Measurements from ENCODE around the gene KLF2.

Gene KLF2

DNA sequence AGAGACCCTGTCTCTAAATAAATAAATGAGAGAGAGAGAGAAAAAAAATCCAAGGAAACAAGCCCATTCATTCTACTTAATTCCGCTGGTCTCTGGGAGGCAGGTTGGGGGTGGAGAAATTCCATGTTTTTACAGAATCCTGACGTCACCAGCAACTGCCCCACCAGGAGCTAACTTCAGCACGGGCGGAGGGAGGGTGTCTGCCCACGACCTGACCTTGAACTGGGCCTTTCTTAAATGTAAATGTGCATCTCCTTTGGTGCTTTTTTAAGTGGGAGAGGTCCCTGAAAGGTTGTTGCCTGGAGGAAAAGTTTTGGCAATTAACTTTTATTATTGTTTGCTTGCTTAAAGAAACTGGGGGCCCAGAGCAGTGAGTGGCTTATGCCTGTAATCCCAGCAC is 15.5 kb downstream of the KLF2 start:
- TF ChIP-seq GATA3 (IDR thresholded peaks at IDR 0.05; ENCODE audit: low read depth, low read length) (no peak), GATA2 (IDR thresholded peaks at IDR 0.05; ENCODE audit: low read depth, low read length) (no peak)

DNA sequence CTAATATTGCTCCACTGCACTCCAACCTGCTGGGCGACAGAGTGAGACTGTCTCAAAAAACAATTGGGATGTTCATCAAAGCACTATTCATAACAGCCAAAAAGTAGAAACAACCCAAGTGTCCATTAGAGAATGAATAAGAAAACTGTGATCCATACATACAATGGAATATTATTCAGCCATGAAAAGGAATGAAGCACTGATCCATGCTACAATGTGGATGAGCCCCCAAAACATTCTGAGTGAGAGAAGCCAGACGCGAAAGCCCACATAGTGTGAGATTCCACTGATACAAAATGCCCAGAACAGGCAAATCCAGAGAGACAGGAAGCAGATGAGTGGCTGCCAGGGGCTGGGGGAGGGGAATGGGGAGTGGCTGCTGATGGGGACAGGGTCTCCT is 16.0 kb downstream of the KLF2 start:
- TF ChIP-seq GATA2 (IDR thresholded peaks at IDR 0.05; ENCODE audit: low read depth, low read length) (no peak), GATA3 (IDR thresholded peaks at IDR 0.05; ENCODE audit: low read depth, low read length) (no peak)

DNA sequence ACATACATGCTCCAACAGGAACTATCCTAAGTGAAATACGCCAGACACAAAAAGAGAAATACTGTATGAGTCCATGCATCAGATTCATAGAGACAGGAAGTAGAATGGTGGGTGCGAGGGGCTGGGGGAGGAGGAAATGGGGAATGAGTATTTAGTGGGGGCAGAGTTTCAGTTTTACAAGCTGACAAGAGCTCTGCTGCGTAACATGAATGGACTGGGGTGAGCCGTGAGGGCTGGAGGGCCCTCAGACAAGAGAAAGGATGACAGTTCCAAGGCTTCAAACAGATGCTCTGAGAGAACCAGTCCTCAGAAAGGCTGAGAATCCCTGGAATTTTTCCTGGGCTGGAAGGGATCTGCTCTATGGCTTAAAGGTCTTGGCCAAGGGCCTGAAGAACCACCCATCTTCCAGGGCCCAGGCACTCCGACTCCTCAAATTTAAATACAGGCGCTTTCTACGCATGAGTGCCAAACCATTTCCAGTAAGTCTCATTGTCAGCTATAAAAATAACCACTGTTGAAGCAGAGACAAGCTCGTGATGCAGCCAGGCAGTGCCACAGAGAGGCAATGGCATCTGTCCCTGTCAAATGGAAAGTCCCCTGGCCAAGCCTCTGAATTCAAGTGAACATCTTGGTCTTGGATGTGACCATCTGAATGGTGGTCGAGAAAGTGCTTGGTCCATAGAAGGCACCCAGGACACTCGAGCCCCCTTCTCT is 17.5 kb downstream of the KLF2 start:
- TF ChIP-seq GATA2 (IDR thresholded peaks at IDR 0.05; ENCODE audit: low read depth, low read length) (no peak), GATA3 (IDR thresholded peaks at IDR 0.05; ENCODE audit: low read depth, low read length) (no peak)

DNA sequence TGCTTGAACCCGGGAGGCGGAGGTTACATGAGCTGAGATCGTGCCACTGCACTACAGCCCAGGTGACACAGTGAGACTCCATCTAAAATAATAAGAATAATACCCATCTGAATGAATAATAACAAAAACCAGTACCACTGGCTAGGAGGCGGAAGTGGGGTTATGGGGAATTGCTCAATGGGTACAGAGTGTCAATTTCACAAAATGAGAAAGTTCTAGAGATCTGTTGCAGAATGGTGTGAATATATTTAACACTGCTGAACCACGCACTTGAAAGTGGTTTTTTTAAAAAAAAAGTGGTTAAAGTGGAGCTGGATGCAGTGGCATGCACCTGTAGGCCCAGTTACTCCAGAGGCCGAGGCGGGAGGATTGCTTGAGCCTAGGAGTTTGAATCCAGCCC is 18.5 kb downstream of the KLF2 start:
- TF ChIP-seq GATA2 (IDR thresholded peaks at IDR 0.05; ENCODE audit: low read depth, low read length) = no peak
- TF ChIP-seq GATA3 (IDR thresholded peaks at IDR 0.05; ENCODE audit: low read depth, low read length) = no peak

DNA sequence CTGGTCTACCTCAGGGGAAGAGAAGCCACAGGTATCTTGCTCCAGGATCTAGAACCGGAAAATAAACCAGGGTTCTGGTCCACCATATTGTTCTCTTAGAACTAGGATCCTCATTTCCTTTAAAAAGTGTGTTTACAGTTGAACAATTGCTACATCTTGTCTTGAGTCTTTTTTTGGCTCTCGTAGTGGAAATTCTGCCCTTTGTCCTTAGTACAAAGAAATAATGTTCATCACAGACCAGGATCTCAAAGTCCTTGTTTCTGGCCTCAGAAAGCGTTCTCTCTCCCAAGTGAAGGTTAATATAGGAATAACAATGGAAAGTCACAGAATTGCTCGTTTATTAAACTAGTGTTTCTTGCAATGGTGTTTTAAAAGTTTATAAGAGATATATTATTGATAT is 20.8 kb downstream of the KLF2 start:
- TF ChIP-seq GATA2 (IDR thresholded peaks at IDR 0.05; ENCODE audit: low read depth, low read length) (no peak), GATA3 (IDR thresholded peaks at IDR 0.05; ENCODE audit: low read depth, low read length) (no peak)

DNA sequence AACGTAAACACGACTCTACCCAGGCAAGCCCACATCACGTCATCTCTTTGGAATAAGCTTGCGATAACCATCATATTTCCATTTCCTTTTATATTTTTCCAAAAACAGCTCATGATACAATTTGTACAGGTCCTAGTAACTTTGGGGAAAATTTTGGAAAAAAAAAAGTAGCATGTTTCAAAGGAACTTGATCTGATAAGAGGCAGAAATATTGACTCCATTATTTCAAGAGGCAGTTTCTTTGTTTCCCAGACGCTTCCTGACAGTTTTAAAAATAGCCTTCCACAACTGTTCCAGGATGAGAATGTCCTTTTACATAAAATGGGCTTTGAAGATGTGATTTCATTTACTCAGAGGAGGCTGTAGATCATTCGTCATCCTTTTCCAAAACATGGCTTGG is 23.1 kb downstream of the KLF2 start:
- TF ChIP-seq GATA2 (IDR thresholded peaks at IDR 0.05; ENCODE audit: low read depth, low read length) (no peak), GATA3 (IDR thresholded peaks at IDR 0.05; ENCODE audit: low read depth, low read length) (no peak)

DNA sequence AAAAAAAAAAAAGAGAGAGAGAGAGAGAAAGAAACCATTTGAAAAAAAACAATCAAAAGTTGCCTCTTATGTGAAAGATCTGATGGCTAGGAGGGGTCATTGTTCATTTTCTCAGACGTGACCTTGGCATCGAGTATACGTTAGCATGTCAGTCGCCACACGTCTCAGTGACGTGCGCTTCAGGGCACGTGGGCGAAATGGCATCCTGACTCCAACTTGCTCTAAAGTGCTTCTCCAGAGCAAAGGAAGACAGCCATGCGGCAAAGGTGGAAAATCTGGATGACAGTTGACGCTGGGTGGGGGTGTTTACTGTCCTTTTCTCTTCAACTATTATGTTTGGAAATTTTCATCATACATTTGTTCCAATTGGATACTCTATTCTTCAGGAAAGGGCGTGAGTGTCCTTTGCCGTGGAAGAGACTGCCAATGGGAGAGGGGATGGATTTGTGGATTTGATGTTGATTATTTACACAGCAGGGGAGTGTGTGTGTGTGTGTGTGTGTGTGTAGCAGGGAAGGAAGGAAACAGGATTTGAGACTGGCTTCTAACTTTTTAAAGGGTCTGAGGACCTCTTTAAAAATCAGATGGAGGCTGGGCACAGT is 25.0 kb downstream of the KLF2 start:
- TF ChIP-seq GATA2 (IDR thresholded peaks at IDR 0.05; ENCODE audit: low read depth, low read length) (no peak), GATA3 (IDR thresholded peaks at IDR 0.05; ENCODE audit: low read depth, low read length) (no peak)

DNA sequence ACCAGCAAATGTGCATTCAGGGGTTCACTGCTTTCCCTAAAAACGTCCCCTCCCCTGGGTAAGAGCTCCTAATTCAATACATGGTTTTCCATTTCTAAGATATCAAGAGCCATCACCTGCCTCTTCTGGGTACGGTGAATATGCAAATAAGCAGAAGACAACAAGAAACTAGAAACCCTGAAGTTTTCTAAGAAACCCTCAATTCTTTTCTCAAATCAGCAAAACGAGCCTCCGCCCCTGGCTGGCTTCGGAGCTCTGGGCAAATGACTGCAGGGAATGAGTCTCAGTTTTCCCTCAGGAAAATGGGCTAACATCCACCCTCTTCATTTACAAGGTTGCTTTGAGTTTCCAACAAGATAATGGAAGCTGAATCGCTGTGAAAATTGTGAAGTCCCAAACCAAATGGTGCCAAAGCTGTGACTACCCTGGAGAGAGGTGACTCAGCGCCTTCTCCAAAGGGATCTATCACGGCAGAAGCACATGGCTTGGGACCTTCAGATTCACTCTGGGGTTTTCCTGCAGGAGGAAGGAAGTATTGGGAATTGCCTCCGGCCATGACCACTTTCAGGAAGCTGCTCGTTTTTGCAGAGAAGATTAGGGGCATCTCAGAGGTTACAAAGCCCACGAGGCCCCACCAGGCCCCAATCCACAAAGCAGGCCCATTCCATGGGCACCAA is 26.6 kb downstream of the KLF2 start:
- TF ChIP-seq GATA3 (IDR thresholded peaks at IDR 0.05; ENCODE audit: low read depth, low read length) (no peak), GATA2 (IDR thresholded peaks at IDR 0.05; ENCODE audit: low read depth, low read length) (no peak)

DNA sequence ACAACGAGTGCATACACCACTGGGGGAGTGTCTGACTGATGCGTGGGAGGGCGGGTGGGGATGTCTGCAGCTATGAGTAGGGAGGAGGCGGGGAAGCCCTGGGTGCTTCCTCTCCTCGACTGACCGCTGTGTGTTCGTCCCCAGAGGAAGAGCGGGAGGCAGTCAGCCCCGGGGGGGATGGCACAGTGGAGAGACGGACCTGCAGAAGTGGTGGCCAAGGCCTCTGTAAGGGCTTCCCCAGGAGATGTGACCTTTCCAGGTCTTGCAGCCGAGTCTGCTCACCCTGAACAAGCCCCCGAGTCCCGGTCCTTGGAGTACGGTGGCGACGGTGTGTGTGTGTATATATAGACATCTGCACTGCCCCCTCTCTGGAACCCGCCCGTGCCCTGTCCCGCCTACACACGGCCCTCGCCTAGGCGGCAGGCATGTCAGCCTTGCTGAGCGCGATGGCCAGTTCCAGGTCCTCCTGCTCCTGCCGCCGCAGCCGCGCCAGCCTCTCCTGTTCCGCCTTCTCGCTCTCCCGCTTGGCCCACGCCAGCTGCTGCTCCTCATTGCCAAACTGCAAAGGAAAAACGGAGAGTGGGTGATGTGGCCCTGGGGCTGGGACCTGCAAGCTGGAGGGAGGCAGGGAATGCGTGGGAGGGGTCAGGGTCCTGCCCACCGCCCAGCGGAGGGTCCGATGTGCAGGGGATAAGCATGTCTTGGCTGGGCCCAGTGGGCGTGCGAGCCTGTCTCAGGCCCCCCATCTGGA is 30.8 kb downstream of the KLF2 start:
- TF ChIP-seq GATA2 (IDR thresholded peaks at IDR 0.05; ENCODE audit: low read depth, low read length) = no peak
- TF ChIP-seq GATA3 (IDR thresholded peaks at IDR 0.05; ENCODE audit: low read depth, low read length) = no peak

DNA sequence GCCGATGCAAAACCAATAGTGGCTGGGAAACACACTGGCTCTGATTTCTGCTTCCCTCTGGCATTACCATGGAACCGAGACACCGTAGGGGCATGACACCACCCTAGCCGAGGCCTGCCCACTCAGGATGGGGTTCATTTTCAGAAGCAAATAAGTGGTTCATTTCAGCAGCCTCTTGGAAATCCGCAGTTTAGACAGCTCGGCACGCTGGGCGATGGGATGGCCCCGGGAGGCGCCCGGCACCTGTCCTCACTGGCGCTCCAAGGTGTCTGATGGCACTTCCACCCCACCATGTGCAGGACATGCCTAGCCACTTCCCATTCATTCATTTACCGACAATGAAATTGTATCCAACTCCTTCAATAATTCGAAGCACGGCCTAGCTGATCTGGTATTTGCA is 33.8 kb downstream of the KLF2 start:
- TF ChIP-seq GATA3 (IDR thresholded peaks at IDR 0.05; ENCODE audit: low read depth, low read length) (no peak), GATA2 (IDR thresholded peaks at IDR 0.05; ENCODE audit: low read depth, low read length) (no peak)

DNA sequence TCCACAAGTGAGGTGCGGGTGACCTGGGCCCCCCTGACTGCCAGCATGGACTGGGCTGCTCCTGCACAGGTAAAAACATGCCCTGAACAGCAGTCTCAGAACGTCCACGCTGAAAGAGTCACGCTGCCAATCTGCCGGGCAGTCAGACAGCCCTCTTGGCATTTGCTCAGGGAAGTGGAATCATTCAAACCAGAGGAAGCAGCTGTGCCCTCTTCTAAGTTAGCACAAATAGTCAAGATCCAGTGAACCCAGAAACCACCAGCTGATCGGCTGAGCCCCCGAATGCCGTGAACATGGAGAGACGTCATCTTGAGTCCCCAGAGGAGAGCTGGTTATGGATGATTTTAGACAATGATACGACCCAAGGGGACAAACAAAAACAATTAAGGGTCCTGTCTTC is 34.4 kb downstream of the KLF2 start:
- TF ChIP-seq GATA2 (IDR thresholded peaks at IDR 0.05; ENCODE audit: low read depth, low read length) (no peak), GATA3 (IDR thresholded peaks at IDR 0.05; ENCODE audit: low read depth, low read length) (no peak)

DNA sequence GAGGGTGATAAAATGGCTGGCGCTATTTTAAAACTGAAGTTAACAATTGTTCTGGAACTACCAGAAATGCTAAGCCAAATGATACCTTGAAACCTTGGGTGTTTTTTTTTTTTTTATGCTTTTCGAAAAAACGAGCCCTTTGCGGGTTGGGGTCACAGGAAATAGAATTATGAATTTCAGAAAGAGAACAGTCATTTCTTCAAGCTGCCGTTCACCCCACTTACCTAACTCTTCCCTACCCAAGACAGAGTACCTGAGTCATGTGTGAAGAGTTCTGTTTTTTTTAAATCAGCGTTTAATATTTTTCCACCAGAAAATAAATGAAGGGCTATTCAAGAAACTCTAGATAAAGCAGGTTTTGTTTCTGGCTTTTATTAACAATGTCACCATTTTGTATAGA is 35.3 kb downstream of the KLF2 start:
- no peak for TF ChIP-seq GATA3 (IDR thresholded peaks at IDR 0.05; ENCODE audit: low read depth, low read length)
- no peak for TF ChIP-seq GATA2 (IDR thresholded peaks at IDR 0.05; ENCODE audit: low read depth, low read length)

DNA sequence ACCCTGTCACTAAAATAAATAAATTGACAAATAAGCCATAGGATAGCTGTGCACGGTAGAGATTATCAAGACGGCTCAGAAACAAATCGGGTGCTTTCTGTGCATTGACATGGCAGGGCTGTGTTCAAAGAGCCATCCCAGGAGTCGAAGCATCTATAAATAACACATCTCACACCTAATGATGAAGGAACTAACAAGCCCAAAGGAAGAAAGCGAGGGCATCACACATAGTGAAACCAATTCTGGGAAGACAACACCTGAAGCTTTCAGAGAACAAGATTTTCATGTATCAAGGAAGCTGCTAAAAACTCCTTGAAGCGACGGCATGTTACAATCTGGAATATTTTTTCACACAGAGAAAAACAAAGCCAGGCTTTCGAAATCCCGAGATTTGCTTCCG is 36.1 kb downstream of the KLF2 start:
- TF ChIP-seq GATA2 (IDR thresholded peaks at IDR 0.05; ENCODE audit: low read depth, low read length) (no peak), GATA3 (IDR thresholded peaks at IDR 0.05; ENCODE audit: low read depth, low read length) (no peak)

DNA sequence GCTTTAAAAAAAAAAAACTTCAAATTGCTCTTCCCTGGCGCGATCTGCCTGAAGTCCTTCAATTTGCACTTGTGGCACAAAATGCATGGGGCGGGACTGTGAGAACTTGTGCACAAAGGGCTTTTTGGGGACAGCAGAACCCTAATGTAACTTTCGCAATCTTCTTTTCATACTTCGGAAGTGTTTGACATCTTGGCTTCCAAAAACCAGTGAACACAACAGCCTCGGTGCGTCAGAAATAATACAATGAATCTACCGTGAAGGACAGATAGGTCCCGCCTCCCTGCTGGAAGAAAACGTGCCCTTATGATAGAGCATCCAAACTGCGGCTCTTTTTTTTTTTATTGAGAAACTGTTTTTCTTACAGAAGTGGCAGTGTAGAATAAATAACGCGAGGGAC is 36.6 kb downstream of the KLF2 start:
- TF ChIP-seq GATA3 (IDR thresholded peaks at IDR 0.05; ENCODE audit: low read depth, low read length) (no peak), GATA2 (IDR thresholded peaks at IDR 0.05; ENCODE audit: low read depth, low read length) (no peak)
